Activated CD8-positive, alpha-beta memory T cell treated with anti-CD3 and anti-CD28 coated beads, Interleukin-2, amount 50 U/mL, for 24 hours (primary cell): ENCODE measurements around the gene RPL39.
"Not testable (repeated sequence)": the region's sequence is repeated elsewhere in the genome, so short reads cannot be mapped to it uniquely, and the experiment has no call there.

Experiments used
- DNase-seq: peaks from one replicate; pipeline ENCODE4 v3.0.0-alpha.2; 2020; ENCODE audit errors: extremely low read depth

RPL39 gene

DNA sequence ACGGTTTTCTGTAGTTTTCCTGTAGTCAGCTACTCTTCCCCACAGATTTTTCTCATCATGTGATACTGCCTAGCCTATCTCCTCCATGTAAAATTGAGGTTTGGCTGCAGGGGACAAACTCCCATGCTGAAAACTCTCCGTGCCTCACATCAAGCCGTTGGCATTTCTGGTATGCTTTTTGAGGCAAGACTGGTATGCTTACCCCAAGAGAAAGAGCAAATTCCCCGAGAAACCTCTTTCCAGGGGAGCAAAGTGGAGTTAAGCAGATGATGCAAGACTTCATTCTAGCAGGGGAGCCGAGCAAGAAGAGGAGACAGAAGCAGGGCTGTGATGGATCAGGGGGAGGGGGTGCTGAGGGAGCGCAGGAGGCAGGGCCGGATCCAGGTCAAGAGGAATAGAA, 28.2 kb downstream of the RPL39 start:
- no peak for DNase-seq

DNA sequence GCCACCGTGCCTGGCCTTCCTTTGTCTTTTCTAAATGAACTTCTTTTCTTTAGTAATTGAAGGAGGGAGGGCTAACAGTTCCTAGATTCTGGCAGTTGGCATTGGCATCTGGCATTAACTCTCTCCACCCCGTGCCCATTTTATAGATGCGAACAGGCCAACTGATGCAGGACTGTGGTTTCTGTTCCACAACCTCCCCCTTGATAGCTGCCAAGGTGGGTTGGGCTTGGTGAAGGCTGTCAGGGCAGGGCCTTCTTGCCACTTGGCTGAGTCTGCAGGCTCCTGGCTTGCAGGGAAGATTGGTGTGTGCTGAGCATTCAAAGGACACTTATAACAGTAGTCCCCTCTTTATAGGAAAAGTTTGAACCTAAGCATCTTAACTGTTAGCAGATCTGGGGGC, 28.7 kb downstream of the RPL39 start:
- no peak for DNase-seq

DNA sequence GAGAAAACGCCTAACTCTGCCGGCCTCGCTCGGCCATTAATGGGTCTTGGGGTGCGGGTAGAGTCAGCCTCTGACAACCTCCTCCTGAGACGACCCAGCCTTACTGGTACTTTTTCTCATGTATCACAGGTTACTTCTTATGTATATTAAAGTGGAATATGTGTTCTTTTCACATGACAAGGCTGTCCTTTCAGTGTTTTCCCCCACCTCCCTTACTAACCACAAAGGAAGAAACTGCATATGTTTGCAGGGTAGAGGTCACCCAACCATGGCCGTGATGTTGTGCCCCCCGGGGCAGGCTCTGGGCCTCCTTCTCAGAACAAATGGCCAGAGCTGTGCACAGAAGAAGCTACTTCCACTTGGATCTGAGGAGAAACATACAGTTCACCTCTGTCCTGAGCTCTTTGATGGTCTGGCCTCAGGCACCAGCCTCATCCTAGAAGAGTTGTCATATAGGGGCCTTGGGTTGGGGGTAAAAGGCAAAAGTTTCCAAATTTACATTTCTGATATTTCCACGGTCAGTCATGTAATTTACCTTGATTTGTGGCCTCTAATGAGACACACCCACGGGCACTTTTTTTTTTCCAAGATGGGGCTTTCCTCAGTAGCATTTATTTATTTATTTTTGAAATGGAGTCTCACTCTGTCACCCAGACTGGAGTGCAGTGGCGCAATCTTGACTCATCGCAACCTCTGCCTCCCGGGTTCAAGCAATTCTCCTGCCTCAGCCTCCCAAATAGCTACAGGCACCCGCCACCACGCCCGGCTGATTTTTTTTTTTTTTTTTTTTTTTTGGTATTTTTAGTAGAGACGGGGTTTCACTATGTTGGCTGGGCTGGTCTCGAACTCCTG, 31.2 kb downstream of the RPL39 start:
- DNase-seq, result no peak

DNA sequence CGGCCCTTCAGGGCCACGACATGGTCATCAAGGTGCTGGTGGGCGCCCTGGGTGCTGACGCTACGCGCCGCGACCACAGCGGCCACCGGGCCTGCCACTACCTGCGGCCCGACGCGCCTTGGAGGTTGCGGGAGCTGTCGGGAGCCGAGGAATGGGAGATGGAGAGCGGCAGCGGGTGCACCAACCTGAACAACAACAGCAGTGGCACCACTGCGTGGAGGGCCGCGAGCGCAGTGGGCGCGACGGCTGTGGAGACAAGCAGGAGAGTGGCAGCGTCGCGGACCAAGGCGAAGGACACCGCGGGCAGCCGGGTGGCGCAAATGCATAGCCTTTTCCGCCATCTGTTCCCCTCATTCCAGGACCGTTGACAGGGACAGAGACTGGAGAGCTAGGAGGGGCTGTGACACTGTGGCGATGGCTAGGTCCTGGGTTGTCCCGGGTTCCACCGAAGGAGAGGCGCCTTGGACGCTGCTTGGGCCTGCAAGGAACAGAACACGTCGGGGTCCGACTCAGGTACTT, 32.1 kb downstream of the RPL39 start:
- no peak for DNase-seq

DNA sequence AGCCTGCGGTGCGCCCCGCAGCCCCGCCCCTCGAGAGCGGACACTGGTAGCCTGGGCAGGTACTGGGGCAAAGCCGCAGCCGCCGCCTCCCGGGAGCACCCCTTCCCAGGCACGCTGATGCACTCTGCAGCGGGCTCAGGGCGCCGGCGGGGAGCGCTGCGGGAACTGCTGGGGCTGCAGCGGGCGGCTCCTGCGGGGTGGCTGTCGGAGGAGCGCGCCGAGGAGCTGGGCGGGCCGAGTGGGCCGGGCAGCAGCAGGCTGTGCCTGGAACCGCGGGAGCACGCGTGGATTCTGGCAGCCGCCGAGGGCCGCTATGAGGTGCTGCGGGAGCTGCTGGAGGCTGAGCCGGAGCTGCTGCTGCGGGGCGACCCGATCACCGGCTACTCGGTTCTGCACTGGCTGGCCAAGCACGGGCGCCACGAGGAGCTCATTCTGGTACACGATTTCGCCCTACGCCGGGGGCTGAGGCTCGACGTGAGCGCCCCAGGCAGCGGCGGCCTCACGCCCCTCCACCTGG, 32.6 kb downstream of the RPL39 start:
- DNase-seq, result no peak

DNA sequence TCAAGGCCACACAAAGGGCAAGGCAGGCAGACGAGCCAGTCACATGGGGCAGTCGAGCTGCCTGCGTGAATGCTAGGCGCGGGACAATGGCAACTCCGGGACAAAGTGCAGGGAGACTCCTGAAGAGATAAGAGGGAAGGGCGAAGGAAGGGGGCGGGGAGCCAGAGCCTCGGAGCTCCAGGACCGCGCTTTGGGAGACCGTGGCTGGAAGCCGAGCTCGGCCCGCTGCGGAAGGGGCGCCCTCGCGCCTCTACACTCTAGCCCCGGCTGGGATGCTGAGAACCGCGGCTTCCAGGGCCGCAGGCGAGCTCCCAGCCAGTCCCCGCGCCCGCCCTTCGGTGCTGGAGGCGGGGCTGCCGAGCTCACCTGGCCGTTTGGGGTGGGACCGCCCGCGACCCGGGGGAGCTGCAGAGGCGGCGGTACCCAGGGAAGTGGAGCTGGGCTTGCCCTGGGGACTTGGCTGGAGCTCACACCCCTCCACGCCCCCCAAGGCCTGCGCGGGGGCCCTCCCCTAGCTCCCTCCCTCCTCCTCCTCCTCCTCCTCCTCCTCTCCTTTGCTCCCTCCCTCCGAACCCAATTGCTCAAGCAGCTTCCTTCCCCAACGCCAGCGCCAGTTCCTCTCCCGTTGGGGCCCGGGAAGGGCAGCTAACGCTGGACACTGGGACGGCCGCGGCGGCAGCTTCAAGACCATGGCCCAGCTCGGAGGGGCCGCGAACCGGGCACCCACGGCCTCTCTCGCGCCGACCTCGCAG, 33.3 kb downstream of the RPL39 start, which contains the start of gene SOWAHD:
Gene SOWAHD (plus strand): TSS at position 610 of the 752 bp plus-strand sequence. CDS start 80 bp downstream, at position 690.
- DNase-seq, result no peak

DNA sequence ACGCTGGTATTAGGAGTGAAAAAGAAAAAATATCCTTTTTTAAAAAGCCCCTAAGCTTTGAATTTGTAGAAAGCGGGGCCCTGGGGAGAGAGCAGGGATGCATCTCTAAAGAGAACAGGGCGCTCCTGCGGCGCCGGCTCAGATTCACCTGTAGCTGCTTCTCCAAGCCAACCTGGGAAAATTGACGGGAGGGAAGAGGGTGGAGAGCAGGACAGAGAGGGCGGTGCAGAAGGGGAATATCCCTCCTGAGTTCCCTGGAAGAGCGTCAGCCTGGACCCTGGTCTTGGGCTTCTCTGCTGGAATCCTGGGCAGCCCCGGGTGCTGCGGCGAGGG, 33.8 kb downstream of the RPL39 start:
- no peak for DNase-seq

DNA sequence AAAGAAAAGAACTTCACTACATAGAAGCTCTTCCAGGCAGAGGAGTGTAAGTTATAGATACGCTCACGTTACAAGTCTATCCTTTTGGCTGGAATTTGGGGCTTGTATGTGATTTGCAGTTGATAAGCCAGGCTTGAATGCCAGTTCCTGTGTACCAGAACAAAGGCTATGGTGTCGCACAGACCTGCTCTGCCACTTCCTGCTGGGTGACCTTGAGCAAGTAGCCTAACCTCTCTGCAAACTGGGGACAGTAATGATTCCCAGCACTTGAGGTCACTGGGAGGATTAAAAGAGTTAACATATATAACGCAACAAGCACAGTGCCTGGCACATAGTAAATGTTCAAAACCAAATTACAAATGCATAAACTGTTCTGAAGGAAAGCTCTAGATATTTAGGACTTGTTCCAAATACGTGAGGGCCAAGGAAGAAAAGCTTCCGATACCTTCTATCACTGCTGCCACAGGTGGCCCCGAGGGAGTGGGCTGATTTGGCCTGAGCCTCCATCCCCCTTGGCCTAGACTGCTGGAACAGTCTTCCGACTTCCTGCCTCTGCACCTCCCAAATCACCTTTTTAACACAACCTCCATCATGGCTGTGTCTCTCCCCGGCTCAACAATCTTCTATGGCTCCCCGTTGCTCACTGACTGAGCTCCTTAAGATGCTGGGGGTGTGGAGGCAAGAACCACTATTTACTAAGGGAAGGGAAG, 34.3 kb downstream of the RPL39 start:
- no peak for DNase-seq

DNA sequence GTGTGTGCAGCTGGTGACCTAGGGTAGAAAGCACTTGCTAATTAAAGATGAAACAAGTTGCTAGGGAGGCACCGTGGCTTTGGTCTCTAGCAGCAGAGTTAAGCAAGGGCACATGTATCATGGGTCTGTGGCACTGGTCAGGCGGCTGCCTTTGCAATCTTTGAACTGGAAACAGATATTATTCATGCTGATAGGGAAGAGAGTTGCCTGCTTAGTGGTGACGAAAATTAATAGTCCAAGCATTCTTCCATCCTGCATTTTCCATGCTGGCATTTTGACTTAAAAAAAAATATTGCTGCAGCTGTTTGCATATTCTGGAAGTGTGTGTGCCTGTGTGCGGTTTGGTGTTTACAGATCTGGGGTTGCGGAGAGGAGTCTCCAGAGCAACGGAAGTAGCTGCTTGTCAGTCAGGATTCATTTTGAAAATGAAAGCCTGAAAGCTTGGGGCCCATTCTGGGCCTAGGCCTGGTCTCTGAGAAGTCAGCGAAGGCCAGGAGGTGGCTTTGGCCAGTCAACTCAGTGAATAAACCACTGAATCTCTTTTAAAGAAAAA, 35.4 kb downstream of the RPL39 start:
- no peak for DNase-seq

DNA sequence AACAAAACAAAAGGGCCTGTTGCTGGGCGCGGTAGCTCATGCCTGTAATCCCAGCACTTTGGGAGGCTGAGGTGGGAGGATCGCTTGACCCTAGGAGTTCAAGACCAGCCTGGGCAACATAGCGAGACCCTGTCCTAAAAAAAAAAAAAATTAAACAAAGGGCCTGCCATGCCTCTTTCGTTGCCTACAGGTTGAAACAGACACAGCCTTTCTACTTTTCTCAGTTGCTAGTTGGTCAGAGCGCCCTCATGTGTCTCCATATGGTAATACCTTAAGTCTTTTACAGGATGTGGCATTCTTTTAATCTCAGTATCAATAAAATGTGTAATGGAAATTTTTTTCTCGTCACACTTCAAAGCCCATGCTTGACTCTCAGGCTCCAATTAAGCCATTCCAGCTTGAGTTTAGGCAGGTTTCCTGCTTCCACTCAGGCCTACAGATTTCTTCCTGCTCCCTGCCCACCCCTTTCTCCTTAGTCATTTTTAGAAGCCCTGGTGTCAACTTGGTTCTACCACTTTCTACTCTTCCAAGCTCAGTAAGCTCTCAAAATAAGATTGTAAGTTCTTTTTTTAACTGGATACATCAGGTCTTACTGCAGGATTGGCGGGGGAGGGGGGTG, 37.7 kb downstream of the RPL39 start:
- no peak for DNase-seq

DNA sequence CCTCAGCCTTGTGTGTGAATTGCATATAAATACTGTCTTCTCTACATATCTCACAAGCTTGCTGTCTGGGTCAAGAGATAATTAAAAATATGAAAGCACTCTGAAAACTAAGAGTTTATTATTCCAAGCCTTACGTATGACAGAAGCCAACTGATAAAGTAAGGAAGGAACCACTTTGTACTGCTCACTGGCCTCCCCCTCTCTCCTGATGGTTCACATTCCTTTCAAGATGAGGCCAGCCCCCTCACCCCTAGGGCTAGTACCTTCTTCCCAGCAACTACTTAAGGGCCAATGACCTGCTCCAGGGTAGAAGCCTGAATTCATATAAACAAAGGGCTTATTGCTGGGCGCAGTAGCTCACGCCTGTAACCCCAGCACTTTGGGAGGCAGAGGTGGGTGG, 38.4 kb downstream of the RPL39 start:
- no peak for DNase-seq

DNA sequence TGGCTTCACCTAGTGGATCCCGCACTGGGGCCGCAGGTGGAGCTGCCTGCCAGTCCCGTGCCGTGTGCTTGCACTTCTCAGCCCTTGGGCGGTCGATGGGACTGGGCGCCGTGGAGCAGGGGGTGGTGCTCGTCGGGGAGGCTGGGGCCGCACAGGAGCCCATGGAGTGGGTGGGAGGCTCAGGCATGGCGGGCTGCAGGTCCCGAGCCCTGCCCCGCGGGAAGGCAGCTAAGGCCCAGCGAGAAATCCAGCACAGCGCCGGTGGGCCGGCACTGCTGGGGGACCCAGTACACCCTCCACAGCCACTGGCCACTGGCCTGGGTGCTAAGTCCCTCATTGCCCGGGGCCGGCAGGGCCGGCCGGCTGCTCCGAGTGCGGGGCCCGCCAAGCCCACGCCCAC, 40.7 kb downstream of the RPL39 start:
- not testable (repeated sequence) for DNase-seq

DNA sequence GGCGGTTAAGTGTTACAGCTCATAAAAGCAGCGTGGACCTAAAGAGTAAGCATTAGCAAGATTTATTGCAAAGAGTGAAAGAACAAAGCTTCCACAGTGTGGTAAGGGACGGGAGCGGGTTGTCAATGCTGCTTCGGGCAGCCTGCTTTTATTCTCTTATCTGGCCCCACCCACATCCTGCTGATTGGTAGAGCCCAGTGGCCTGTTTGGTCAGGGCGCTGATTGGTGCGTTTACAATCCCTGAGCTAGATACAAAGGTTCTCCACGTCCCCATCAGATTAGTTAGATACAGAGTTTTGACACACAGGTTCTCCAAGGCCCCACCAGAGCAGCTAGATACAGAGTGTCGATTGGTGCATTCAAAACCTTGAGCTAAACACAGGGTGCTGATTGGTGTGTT, 41.3 kb downstream of the RPL39 start:
- not testable (repeated sequence) for DNase-seq

DNA sequence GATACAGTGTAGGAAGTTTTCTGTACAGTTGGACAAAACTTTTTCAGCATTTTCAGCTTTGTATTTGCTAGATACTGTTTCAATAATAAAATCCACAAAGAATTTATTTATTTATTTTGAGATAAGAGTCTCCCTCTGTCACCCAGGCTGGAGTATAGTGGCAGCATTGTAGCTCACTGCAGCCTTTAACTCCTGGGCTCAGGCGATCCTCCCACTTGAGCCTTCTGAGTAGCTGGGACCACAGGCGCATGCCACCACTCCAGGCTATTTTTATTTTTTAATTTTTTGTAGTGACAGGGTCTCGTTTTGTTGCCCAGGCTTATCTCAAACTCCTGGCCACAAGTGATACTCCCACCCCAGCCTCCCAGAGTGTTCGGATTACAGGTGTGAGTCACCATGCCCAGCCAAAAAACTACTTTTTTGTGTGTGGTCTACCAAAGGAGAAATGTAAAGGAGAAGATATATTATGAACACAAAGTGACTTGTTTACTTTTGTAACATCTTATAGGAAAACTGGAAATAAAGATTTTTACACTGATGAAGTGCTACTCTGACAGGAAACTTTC, 46.1 kb downstream of the RPL39 start:
- no peak for DNase-seq

DNA sequence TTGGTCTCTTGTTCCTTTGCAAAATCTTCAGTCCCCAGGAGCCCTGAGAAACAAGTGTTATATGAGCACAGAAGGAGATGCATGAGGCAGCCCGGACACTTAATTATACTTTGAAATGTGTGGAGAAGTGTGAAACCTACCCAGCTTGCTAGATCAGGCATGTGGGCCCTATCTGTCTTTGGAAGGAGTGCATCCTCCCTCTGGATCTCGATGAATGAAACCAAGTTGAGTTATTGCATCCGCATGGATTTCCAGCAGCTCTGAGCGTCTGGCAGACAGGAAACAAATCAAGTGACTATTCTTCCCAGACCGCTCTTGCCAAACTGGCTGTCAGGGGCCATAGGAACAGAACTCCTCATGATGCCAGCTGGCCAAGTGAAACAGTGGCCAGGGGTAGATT, 52.7 kb downstream of the RPL39 start:
- DNase-seq, result no peak
